HepG2 (cell line): ENCODE measurements around the gene MS4A10. TPM values are rescaled to one million over a fixed set of nuclear protein-coding genes. Genes with fewer than 3 reads are reported as not detected.

Experiments used
- ATAC-seq: fragments of 200-7000 bp; cut with Tn5 transposase; 3 replicates; pipeline ENCODE4 v1.9.1; 2020; ENCODE audit warnings: mild to moderate bottlenecking, moderate library complexity
- BruUV-seq: library from RNA; stranded (reverse); fragments of 400-500 nt; replicated peaks from 2 replicates; lab custom pipeline; 2021; lab: Mats Ljungman, UMichigan
- CTCF ChIA-PET: fragments of 300-600 bp; formaldehyde crosslinking; extraction: SDS; loops from one replicate; lab custom pipeline; 2021; ENCODE audit warnings: low total read pairs, inconsistent platforms, low intra/inter-chr PET ratio; lab: Yijun Ruan, JAX
- POLR2A ChIA-PET: fragments of 350-600 bp; sonication (Branson Sonifier 250); formaldehyde crosslinking; loops from one replicate; lab custom pipeline; 2020; ENCODE audit warnings: antibody characterized with exemption, inconsistent platforms; lab: Yijun Ruan, JAX
- DNase-seq: peaks from one replicate; pipeline ENCODE4 v3.0.0-alpha.2; 2015; ENCODE audit warnings: low spot score
- FAIRE-seq: peaks from 3 replicates; lab custom pipeline; 2011; peaks lifted over from hg19 to GRCh38; lab: Jason Lieb, UNC
- H2AFZ ChIP-seq: one replicate; pipeline ENCODE4 v1.6.1; 2011; ENCODE audit warnings: low read length, inconsistent platforms
- H3K27ac ChIP-seq: fragments of 300-600 bp; 3 replicates; pipeline ENCODE4 v1.8.0; 2011; ENCODE audit warnings: mixed run types, mild to moderate bottlenecking, mixed read lengths, low read length, inconsistent platforms; ENCODE audit not compliant: insufficient read depth; ENCODE audit errors: extremely low read length
- H3K27me3 ChIP-seq, 2 experiments: fragments of 200-600 bp in 1 of 2; 2 replicates in 1 of 2; 3 replicates in 1 of 2; pipeline versions ENCODE4 v1.6.0 to v1.8.0; 2011; ENCODE audit warnings: low read length in 2 of 2, mild to moderate bottlenecking in 2 of 2, moderate library complexity in 2 of 2, inconsistent platforms in 1 of 2; ENCODE audit not compliant: insufficient read depth in 2 of 2, control insufficient read depth in 1 of 2
- H3K36me3 ChIP-seq, 2 experiments: fragments of 200-600 bp in 1 of 2; replicated peaks in 1 of 2; 2 replicates in 1 of 2; 3 replicates in 1 of 2; pipeline versions ENCODE4 v1.5.1 to v1.8.0; 2011; ENCODE audit warnings: low read length in 2 of 2, inconsistent platforms in 1 of 2; ENCODE audit not compliant: insufficient read depth in 2 of 2, control insufficient read depth in 1 of 2
- H3K4me1 ChIP-seq: 2 replicates; pipeline ENCODE4 v1.5.1; 2012; ENCODE audit warnings: low read length, inconsistent platforms; ENCODE audit not compliant: insufficient read depth
- H3K4me2 ChIP-seq: 2 replicates; pipeline ENCODE4 v1.6.0; 2011; ENCODE audit warnings: low read depth, low read length, inconsistent platforms
- H3K4me3 ChIP-seq, 3 experiments: fragments of 200-600 bp in 1 of 3; sonication (generic), shearing (Covaris generic) in 1 of 3; replicated peaks in 1 of 3; 2 replicates each; pipeline ENCODE4 v1.5.1; 2011 to 2016; ENCODE audit warnings: low read length in 3 of 3, inconsistent platforms in 2 of 3, low read depth in 2 of 3, mild to moderate bottlenecking in 2 of 3, control low read depth in 1 of 3, mixed read lengths in 1 of 3; ENCODE audit not compliant: insufficient read depth in 1 of 3
- H3K79me2 ChIP-seq: one replicate; pipeline ENCODE4 v1.6.1; 2011; ENCODE audit warnings: low read length, inconsistent platforms; ENCODE audit not compliant: insufficient read depth
- H3K9ac ChIP-seq: 2 replicates; pipeline ENCODE4 v1.6.0; 2011; ENCODE audit warnings: mild to moderate bottlenecking, low read depth, low read length, inconsistent platforms; ENCODE audit not compliant: insufficient read depth
- H3K9me3 ChIP-seq: 2 replicates; pipeline ENCODE4 v1.5.1; 2012; ENCODE audit warnings: mild to moderate bottlenecking, low read length
- H4K20me1 ChIP-seq: 2 replicates; pipeline ENCODE4 v1.6.0; 2011; ENCODE audit warnings: inconsistent platforms, mild to moderate bottlenecking, low read length, moderate library complexity; ENCODE audit not compliant: insufficient read depth
- HNF4A ChIP-seq: sonication (generic); formaldehyde crosslinking; IDR thresholded peaks from 2 replicates; pipeline ENCODE4 v1.4.0; 2020; ENCODE audit warnings: missing genetic modification reagents
- HNRNPL ChIP-seq: fragments of 200-400 bp; formaldehyde crosslinking; IDR thresholded peaks from 2 replicates; pipeline ENCODE4 v1.6.1; 2017; ENCODE audit warnings: mild to moderate bottlenecking, low read depth, low read length
- HOXD1 ChIP-seq: sonication (generic); formaldehyde crosslinking; IDR thresholded peaks from 2 replicates; pipeline ENCODE4 v1.5.0; 2020; ENCODE audit warnings: missing genetic modification reagents
- KLF13 ChIP-seq: sonication (generic); formaldehyde crosslinking; IDR thresholded peaks from 2 replicates; pipeline ENCODE4 v1.4.0; 2020; ENCODE audit warnings: mild to moderate bottlenecking, missing genetic modification reagents
- MAZ ChIP-seq, 2 experiments: sonication (generic) in 1 of 2; formaldehyde crosslinking in 1 of 2; IDR thresholded peaks; 2 replicates each; pipeline versions ENCODE4 v1.5.0 to v1.6.1; 2012 to 2020; ENCODE audit warnings: low read depth in 2 of 2, mild to moderate bottlenecking in 2 of 2, borderline replicate concordance in 1 of 2, improper control_type of control experiment in 1 of 2, low read length in 1 of 2, missing genetic modification reagents in 1 of 2, moderate library complexity in 1 of 2
- SMARCE1 ChIP-seq: fragments of 450-650 bp; IDR thresholded peaks from 2 replicates; pipeline ENCODE4 v1.6.1; 2017; ENCODE audit warnings: borderline replicate concordance
- ZNF589 ChIP-seq: sonication (generic); formaldehyde crosslinking; conservative IDR thresholded peaks from 2 replicates; pipeline ENCODE4 v1.8.0; 2022; ENCODE audit warnings: mild to moderate bottlenecking, moderate library complexity, missing genetic modification reagents
- ZSCAN29 ChIP-seq: sonication (generic); formaldehyde crosslinking; conservative IDR thresholded peaks from 2 replicates; pipeline ENCODE4 v1.4.0; 2020; ENCODE audit warnings: mild to moderate bottlenecking, missing genetic modification reagents
- WGBS: methylation state at CpG from one replicate; pipeline ENCODE4 v1.1.6; 2017; ENCODE audit warnings: low lambda C conversion rate; 5-methylcytosine and 5-hydroxymethylcytosine counted together
- in situ Hi-C: cut with HindIII; loops from 2 replicates; pipeline ENCODE4 v1.10.0; 2017; ENCODE audit warnings: low pct_unique_long_range_greater_than_20kb; ENCODE audit not compliant: extremely low pct_ligation_motif_present
- intact Hi-C: fragments of 100-400 bp; cut with micrococcal nuclease; formaldehyde crosslinking; loops from one replicate; pipeline ENCODE4 v1.10.0; 2022; ENCODE audit not compliant: unreplicated experiment
- polyA plus RNA-seq, 8 experiments: library from polyadenylated mRNA; depleted of rRNA in 3 of 8; stranded (reverse) in 7 of 8; unstranded in 1 of 8; fragments of >200 nt; fragmentation: Illumina TruSeq in 4 of 8; extraction: Trizol in 4 of 8; gene quantifications; 2 replicates each; pipeline versions ENCODE4 v1.2.1 to v1.2.3, GENCODE V29; 2011 to 2016; ENCODE audit warnings: low read depth in 4 of 8, missing spikeins in 1 of 8, mixed read lengths in 1 of 8; ENCODE audit not compliant: insufficient read depth in 1 of 8
- total RNA-seq, 5 experiments: library from RNA; depleted of rRNA; stranded (reverse); fragments of >200 nt; fragmentation: Illumina TruSeq; extraction: Trizol; gene quantifications; 2 replicates each; pipeline ENCODE4 v1.2.3, GENCODE V29; 2016; ENCODE audit warnings: low read depth in 1 of 5
- TF ChIP-seq, protein P1 (sequence below): sonication (generic); formaldehyde crosslinking; IDR thresholded peaks from 2 replicates; pipeline ENCODE4 v1.4.0; 2020; ENCODE audit warnings: missing genetic modification reagents
- TF ChIP-seq, protein P2 (sequence below): sonication (generic); formaldehyde crosslinking; IDR thresholded peaks from 2 replicates; pipeline ENCODE4 v1.8.1; 2023; ENCODE audit warnings: mild to moderate bottlenecking, inconsistent platforms, moderate library complexity, missing genetic modification reagents, borderline replicate concordance
- TF ChIP-seq, protein P3 (sequence below): sonication (generic); formaldehyde crosslinking; IDR thresholded peaks from 2 replicates; pipeline ENCODE4 v1.4.0; 2020; ENCODE audit warnings: missing genetic modification reagents
- TF ChIP-seq, protein P4 (sequence below): sonication (generic); formaldehyde crosslinking; IDR thresholded peaks from 2 replicates; pipeline ENCODE4 v1.5.0; 2020; ENCODE audit warnings: mild to moderate bottlenecking, missing genetic modification reagents

MS4A10 gene
- total and polyA plus RNA-seq, 2 of the 13 experiments (the other 11 are each of a cell fraction or from before 2014, with no cell fraction given), result not detected

DNA sequence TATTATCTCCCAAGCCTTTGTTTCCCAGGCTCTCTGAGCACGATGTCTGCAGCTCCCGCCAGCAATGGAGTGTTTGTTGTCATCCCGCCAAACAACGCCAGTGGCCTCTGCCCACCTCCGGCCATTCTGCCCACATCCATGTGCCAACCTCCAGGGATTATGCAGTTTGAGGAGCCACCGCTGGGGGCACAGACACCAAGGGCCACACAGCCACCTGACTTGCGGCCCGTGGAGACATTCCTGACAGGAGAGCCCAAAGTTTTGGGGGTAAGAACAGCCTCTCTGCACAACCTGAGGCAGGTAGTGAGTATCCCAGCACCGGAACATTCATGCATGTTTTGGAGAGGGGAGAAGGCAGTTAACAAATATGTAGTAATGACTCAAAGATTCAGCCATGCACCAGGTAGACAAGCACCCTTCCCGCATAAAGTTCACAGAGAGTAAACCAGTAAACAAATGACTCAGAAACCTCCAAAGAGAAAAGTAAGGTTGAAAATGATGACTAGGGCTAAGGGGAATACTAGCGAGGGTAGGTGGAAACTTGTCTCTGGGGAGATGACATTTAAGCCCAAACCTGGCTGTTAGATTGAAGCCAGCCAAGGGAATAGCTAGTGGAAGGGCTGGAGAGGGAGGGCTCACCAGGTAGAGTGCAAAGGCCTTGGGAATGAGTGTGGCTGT, 21.3 kb upstream of the MS4A10 start:
- H3K4me2 ChIP-seq, result no peak overlapping the region
- no peaks in the 10 kb centered on the region for H3K9me3 ChIP-seq
- H3K4me1 ChIP-seq, result no peaks in the 10 kb centered on the region
- no peak for DNase-seq
- in situ Hi-C loops, result no loop called here
- CTCF ChIA-PET, result no interaction called here
- H3K27me3 ChIP-seq, result peaks cover 1 to 26% of the 10 kb centered on the region in 2 experiments; a peak in 2 of 5 replicates
- FAIRE-seq, result no peak
- POLR2A ChIA-PET, result no interaction called here
- BruUV-seq, result no TSS peak
- 46% methylated on average over 6 of the region's 11 CpGs for WGBS
- no peaks in the 10 kb centered on the region for H3K79me2 ChIP-seq
- no peak overlapping the region for H3K4me3 ChIP-seq
- ATAC-seq, result no peak
- no peaks in the 10 kb centered on the region for H4K20me1 ChIP-seq
- no peak overlapping the region for H2AFZ ChIP-seq
- intact Hi-C loops, result loop anchor here (5.0 kb wide), 1 partner anchor 402 kb away; no protein-coding TSS in a partner anchor
- no peak overlapping the region for H3K9ac ChIP-seq
- TF ChIP-seq, protein P1, sequence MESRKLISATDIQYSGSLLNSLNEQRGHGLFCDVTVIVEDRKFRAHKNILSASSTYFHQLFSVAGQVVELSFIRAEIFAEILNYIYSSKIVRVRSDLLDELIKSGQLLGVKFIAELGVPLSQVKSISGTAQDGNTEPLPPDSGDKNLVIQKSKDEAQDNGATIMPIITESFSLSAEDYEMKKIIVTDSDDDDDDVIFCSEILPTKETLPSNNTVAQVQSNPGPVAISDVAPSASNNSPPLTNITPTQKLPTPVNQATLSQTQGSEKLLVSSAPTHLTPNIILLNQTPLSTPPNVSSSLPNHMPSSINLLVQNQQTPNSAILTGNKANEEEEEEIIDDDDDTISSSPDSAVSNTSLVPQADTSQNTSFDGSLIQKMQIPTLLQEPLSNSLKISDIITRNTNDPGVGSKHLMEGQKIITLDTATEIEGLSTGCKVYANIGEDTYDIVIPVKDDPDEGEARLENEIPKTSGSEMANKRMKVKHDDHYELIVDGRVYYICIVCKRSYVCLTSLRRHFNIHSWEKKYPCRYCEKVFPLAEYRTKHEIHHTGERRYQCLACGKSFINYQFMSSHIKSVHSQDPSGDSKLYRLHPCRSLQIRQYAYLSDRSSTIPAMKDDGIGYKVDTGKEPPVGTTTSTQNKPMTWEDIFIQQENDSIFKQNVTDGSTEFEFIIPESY, result 0 out of 2 replicates have a peak, but pooled peaks have one; percentile 24
- TF ChIP-seq HNF4A (CRISPR knock-in tag), result no peak
- no peak for TF ChIP-seq MAZ (IDR thresholded peaks at IDR 0.05; ENCODE audit: borderline replicate concordance, low read depth, low read length)
- no peak for TF ChIP-seq MAZ (CRISPR knock-in tag; IDR thresholded peaks at IDR 0.05; ENCODE audit: low read depth)
- no peak for TF ChIP-seq ZNF589 (CRISPR knock-in tag)
- peak; percentile 63; the same call in 1 of the 2 replicates for TF ChIP-seq HNRNPL
- TF ChIP-seq KLF13 (CRISPR knock-in tag), result no peak
- TF ChIP-seq SMARCE1, result no peak
- TF ChIP-seq, protein P2, sequence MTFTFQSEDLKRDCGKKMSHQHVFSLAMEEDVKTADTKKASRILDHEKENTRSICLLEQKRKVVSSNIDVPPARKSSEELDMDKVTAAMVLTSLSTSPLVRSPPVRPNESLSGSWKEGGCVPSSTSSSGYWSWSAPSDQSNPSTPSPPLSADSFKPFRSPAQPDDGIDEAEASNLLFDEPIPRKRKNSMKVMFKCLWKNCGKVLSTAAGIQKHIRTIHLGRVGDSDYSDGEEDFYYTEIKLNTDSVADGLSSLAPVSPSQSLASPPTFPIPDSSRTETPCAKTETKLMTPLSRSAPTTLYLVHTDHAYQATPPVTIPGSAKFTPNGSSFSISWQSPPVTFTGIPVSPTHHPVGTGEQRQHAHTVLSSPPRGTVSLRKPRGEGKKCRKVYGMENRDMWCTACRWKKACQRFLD (CRISPR knock-in tag), result no peak
- TF ChIP-seq, protein P3, sequence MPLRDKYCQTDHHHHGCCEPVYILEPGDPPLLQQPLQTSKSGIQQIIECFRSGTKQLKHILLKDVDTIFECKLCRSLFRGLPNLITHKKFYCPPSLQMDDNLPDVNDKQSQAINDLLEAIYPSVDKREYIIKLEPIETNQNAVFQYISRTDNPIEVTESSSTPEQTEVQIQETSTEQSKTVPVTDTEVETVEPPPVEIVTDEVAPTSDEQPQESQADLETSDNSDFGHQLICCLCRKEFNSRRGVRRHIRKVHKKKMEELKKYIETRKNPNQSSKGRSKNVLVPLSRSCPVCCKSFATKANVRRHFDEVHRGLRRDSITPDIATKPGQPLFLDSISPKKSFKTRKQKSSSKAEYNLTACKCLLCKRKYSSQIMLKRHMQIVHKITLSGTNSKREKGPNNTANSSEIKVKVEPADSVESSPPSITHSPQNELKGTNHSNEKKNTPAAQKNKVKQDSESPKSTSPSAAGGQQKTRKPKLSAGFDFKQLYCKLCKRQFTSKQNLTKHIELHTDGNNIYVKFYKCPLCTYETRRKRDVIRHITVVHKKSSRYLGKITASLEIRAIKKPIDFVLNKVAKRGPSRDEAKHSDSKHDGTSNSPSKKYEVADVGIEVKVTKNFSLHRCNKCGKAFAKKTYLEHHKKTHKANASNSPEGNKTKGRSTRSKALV (CRISPR knock-in tag), result no peak
- TF ChIP-seq, protein P4, sequence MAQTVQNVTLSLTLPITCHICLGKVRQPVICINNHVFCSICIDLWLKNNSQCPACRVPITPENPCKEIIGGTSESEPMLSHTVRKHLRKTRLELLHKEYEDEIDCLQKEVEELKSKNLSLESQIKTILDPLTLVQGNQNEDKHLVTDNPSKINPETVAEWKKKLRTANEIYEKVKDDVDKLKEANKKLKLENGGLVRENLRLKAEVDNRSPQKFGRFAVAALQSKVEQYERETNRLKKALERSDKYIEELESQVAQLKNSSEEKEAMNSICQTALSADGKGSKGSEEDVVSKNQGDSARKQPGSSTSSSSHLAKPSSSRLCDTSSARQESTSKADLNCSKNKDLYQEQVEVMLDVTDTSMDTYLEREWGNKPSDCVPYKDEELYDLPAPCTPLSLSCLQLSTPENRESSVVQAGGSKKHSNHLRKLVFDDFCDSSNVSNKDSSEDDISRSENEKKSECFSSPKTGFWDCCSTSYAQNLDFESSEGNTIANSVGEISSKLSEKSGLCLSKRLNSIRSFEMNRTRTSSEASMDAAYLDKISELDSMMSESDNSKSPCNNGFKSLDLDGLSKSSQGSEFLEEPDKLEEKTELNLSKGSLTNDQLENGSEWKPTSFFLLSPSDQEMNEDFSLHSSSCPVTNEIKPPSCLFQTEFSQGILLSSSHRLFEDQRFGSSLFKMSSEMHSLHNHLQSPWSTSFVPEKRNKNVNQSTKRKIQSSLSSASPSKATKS, result no peak
- TF ChIP-seq HOXD1 (CRISPR knock-in tag), result no peak
- TF ChIP-seq ZSCAN29 (CRISPR knock-in tag), result no peak
- H3K27ac ChIP-seq, result no peak overlapping the region
- no peaks in the 10 kb centered on the region for H3K36me3 ChIP-seq
